NCI-H2196 treated with DMSO at 0.1 percent for 48 hours (cell line): ENCODE data around the gene TRIO.

ENCODE experiments used
- DNase-seq: peaks from one replicate; lab custom pipeline; 2025; ENCODE audit not compliant: unreplicated experiment; lab: John Stamatoyannopoulos, UW

TRIO gene

DNA sequence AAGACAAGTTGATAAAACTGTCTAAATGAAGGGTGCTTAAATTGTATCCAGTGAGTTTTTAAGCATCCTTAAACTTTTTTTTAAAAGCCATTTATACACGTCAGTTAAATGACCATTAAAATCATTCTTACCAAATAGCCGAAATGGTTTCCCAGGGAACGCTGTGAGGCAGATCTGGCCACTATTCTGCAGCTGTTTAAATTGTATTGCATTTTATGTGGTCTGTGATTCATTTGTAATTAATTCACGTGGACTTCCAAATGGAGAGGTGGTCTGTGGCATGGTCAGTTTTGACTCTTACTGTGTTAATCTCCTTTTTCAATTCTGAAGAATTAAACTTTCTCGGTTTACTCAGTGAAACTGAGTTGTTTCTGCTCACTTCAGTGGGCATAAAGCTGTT, 324.7 kb downstream of the TRIO start:
- no peak for DNase-seq

DNA sequence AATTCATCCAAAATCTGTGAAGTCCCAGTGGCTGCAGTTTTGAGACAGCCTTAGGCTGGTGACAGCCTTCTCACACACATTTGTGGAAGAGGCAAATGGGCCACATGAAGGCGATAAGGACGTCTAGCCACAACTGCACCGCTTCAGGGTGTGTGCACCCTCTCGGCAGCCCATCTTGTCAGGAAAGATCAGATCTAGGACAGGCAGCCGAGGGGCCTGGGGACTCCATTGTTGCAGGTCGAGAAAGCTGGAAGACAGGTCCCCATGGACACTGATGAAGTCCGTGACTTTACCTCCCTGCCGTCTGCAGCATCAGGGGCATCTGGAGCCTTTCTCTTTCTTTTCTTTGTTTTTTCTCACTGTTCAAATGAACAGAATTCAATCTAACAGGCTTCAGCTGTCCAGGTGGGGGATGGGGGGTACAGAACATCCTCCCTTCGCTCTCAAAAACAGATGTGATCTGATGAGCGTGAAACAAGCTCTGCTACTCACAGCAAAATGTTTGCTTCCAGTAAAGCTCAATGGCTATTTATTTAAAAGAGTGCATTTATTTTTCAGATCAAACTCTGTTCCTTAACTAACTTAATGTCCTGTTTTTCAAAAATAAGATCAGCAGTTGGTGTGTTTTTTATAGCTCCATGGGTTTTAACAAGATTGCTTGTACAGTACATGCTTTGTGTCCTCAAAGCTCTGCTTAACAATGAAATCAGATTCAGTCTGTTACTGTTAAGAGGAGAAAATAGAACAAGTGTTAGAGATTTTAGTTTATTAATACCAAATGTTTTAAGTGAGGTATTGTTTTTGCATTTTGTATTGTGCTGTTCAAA, 326.6 kb downstream of the TRIO start:
- no peak for DNase-seq

DNA sequence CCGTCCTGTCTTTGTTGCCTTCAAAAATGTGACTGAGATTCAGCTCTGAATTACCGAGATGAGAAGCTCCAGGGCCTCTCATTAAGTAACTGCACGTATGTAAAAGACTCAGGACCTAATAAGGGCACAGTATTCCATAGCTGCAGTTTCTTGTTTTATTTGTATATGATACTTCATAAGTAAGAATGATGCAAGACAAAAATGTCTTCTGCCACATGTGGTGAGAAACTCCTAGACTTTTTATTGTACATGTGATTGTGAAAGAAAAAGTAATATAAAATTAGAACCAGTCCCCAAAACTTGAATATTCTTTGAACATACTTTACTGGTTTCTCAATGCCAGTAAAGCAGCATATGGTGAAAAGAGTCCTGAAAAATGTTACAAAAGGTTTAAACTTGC, 328.4 kb downstream of the TRIO start:
- DNase-seq = no peak

DNA sequence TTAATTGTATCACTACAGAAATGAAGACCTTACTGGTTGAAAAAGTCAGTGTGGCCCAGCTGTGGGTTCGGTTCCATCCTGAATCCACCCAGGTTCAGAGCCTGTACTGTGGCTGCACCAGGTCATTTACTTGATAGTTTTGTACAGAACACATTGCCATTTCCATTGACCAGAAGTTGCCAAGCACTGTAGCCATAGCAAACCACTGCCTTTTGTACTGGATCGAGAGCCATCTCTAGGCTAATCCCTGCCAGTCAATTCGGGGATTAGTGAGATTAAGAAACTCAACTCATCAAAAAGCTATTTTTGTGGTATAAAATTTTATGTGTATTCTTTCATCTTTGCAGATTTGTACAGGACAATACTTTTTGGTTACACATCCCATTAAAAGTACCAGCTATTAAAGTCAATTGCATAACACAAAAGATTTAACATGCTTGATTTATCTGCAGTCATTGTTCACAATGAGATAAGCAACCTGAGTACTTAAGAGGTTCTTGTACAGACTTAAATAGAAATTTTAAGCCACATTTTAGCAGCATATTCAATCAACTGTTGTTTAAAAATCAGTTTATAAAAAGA, 329.9 kb downstream of the TRIO start:
- DNase-seq = no peak

DNA sequence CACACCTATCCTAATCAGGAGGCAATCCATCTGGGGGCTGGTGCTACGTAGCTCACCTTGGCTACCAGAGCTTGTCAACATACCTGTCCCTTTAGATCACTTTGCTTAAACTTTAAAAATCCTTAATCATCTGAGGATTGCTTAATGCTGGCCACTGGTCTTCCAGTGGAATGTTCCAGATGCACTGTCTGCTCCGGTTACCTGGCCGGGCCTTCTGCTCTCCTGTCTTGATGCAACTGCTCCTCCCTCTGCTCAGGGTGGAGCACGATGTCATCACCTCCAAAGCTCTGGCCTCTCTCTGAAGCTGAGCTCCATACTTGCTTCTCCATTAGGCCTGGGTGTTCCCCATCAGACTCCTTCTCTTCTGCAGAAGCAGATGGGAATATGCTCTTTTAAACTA, 331.9 kb downstream of the TRIO start:
- no peak for DNase-seq

DNA sequence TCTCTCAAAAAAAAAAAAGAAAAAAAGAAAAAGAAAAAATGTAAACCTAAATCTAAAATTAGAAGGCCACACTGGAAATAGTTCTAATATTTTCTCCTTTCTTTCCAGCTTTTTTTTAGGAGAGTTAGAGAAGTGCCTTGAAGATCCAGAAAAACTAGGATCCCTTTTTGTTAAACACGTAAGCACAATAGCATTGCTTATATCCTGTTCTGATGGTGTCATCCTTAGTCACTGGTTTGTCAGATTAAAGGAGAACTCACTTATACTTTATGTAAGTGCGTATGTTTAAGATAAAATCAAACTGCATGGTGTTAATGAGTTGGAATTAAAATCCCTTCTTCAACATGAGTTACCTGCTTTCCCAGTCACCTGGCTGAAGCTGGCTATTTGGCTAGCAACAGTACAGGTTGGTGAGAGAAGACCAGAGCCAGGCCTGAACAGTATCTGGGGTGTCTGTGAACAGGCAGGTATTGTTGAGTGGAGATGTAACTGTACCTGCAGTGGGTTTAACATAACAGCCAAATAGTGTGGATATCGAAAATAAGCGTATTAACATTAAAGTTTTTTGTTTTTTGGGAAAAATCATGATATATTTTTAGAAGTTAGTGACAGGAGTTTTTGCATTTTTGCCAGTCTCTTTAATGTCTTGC, 333.8 kb downstream of the TRIO start:
- no peak for DNase-seq

DNA sequence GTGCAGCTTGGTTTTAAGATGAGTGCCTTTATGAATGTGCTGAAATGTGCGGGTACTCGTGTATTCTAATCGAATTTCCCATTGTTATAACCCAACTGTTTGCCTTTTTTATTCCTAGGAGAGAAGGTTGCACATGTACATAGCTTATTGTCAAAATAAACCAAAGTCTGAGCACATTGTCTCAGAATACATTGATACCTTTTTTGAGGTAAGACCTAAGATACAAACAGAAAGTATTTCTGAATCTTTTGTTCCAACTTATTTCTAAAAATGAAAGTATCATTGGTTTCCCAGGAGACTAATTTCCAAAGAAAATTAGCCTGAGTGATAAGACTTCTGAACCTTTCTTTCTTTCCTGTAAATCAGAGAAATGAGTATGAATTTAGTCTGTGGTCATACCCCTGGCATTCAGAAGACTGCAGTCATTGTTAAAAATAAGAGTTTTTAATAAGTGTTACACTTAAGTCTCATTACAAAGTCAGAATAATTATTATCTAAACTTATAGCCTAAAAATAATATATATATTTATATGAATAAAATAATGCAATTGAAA, 336.1 kb downstream of the TRIO start:
- no peak for DNase-seq

DNA sequence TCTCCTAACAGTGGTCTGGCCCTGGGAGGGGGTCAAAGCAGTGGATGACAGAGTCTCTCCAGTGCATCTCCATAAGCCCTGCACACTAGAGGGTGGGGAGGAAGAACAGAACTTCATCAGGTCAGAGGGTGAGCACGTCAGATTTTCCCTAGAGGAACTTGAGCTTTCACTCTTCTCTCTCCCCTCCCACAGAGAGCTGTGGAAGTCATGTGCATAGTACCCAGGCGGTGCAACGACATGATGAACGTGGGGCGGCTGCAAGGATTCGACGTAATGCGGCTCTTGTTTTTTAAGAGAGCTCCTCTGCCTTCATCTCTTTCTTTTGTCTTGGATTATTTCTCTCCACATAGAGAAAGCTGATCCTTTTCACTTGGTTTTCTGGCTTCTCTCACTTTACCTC, 338.2 kb downstream of the TRIO start:
- no peak for DNase-seq

DNA sequence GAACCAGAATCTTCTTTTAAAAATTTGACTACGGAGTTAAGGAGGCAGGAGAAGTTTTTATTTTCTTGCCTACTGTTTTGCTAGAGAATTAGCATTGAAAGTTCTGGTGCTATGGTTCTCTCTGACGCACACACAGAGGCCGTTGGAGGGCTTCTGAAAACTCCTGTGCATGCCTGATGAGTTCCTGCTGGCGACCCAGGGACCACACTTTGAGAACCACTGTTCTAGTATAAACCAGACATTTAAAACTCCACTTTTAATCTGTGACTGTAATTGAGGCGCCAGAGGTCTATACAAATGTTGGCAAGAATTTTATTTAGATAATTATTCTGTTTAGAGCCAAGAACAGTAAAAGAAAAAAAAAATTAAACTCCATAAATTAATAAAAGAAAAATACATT, 338.9 kb downstream of the TRIO start:
- DNase-seq = no peak

DNA sequence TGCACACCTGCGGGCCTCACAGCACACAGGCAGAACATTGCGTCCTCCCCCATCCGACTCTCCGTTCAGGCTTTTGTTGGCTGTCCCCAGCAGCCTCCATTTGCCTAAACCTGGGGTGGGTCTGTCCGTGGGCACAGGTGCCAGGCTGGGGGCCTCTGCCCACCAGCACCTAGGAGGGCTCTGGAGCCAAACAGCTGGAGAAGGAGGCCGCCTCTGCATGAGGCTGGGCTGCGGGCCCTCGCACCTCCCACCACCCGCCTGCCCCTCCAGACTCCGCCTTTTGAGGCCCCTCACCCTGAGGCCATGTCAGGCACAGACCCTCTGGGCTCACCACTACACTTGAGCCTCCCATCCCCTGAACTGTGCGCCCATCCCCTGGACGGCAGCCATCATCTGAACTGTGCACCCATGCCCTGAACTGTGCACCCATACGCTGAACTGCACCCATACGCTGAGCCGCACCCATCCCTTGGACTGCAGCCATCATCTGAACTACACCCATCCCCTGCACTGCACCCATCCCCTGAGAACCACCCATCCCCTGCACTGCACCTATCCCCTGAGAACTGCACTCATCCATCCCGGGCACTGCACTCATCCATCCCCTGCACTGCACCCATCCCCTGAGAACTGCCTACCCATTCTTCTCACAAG, 340.5 kb downstream of the TRIO start:
- no peak for DNase-seq

DNA sequence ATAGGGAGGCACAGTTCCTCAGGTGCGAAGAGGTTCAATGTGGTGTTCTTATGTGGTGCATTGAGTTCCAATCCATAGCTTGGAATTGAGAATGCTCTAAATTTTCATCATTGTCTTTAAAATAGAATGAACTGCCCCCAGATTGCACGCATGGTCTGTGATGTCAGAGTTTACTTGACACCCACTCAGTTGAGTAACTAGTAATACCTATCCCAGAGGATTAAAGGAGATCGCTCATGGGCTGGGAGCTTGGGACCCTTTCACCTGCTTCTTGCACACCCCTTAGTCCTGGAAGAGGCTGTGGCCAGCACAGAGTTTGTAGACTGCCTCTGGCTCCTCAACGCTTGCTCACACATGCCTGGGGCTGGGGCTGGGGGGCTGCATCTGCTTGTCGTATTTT, 343.3 kb downstream of the TRIO start:
- DNase-seq = no peak

DNA sequence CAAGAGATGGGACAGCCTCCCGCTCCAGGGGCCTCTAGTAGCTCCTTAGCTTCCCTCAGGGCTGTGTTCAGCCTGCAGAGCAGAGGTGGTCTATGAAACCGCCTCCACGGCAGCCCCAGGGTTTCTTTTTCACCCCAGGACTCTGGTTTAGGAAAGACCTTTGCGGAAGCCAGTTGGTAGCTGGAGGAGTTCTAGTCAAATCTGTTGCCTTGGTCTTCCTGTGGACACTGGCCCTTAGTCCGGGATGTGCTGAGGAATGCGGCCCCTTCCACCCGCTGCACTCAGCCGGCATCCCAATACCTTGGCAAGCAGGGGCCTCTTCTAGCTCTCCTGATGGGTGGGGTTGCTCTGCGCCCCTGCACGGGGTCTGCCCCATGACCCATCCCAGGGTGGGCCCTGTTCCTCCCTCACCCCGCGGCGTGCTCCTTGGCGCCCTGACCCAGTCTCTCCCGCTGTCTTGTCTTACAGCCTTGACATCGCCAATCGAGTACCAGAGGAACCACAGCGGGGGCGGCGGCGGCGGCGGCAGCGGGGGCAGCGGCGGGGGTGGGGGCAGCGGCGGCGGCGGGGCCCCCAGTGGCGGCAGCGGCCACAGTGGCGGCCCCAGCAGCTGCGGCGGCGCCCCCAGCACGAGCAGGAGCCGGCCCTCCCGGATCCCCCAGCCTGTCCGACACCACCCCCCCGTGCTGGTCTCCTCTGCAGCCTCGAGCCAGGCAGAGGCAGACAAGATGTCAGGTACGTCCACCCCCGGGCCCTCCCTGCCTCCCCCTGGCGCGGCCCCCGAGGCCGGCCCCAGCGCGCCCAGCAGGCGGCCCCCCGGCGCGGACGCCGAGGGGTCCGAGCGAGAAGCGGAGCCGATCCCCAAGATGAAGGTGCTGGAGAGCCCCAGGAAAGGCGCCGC, 344.1 kb downstream of the TRIO start:
- DNase-seq = no peak

DNA sequence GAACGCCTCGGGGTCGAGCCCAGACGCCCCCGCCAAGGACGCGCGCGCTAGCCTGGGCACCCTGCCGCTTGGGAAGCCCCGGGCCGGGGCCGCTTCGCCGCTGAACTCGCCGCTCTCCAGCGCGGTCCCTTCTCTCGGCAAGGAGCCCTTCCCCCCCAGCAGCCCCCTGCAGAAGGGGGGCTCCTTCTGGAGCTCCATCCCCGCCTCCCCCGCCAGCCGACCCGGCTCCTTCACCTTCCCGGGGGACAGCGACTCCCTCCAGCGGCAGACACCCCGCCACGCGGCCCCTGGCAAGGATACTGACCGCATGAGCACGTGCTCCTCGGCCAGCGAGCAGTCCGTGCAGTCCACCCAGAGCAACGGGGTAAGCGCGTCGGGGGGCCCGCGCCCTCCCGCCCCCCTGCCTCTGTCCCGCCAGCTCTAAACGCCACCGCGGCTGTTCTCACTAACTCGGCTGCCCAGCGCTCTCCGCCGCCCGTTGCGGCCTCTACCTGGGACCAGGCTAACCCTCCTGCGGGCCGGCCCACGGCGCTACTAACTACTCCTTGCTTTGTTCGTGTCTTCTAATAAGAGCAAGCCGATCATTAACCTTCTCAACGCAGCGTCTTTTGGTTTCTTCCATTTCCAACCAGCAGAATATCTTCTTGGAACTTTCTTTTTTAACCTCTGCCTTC, 344.9 kb downstream of the TRIO start:
- no peak for DNase-seq

DNA sequence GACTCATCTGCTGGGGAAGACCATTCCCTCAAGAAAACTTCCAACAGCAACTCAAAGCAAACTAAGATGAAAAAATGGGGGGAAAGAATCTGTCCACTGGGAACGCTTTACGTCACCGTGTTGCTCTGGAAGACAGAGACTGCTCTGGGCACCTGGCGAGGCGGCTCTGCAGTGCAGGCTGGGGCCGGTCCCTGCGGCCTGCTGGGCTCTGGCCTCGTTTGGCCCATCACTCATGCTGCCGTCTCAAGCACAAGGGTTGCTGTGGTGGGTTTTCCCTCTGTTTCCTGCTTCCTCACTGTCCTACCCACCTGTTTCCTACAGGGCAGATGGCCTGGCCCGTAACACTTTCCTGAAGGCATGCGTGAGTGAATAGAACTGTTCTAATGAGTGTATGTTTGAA, 345.6 kb downstream of the TRIO start:
- no peak for DNase-seq

DNA sequence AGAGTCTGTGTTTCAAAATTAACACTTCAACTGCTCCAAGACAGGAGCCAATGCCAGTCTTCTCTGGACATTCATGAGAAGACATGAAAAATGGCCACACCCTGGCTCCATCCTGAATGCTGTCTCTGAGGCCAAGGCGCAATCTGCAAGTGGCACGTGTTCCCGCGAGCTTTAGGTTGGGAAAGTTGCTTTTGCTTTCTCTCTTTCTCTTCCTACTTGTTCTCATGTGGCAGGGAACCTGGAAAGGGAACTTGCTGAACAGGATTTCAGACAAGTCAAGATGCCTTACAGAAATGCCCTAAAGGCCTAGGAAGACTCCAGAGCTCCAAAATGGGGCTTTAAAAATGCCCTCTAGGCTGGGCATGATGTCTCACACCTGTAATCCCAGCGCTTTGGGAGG, 346.5 kb downstream of the TRIO start:
- no peak for DNase-seq

DNA sequence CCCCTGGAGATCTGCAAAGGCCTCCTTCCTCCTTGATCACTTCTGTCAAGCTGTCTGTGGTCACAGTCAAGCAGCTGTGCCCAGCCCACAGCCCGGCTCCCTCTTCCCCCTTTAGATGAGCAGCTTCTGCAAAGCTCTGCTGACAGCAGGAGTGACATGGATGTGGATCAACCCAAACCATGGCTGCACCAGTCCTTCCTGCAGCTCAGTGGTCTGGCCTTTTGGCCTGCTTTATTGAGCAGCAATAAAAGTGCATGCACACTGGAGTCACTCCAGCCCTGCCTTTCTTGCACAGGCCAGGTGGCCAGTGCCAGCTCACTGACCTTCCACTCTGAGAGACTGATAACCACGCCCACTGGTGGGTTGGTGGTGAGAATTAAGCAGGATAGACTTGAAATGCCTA, 347.2 kb downstream of the TRIO start:
- DNase-seq = no peak

DNA sequence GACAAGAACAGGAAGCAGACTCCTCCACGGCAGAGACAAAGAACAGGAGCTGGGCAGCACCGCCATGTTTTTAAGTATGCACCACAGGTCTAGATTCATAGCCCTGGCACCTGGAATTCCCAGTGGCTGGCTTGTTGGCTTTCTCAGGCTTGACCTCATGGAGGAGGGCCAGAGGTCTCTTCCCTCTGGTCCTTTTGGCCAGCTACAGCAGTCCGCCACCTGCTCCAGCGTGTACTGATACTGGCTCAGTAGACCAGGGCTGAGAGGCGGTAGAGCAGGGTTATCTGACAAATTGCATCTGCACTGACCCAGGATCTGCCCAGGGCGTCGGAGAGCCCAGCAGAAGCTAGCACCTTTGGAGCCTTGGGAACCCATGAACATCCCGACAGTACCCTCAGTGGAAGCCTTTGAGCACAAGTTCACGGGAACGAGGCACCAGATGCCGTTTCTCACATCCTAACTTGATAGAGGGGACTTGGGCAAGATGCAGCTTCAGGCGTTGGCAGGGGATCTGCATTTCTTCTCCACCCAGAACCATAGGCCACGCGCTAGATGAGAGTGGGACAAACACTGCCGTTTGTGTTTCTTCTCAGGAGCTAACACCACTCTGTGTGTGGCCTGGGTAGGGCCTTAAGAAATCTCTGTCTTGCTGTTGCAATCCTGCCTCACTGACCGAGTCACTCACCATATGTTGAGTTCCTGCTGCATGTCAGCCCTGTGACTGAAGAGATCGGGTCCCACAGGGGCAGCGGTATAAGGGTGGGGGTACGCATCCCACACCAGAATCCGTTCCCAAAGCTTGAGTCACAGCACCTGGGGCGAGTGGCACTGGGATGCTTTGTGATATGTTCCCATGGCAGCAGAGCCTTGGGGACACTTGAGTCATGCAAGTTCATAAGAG, 348.1 kb downstream of the TRIO start:
- DNase-seq = no peak

DNA sequence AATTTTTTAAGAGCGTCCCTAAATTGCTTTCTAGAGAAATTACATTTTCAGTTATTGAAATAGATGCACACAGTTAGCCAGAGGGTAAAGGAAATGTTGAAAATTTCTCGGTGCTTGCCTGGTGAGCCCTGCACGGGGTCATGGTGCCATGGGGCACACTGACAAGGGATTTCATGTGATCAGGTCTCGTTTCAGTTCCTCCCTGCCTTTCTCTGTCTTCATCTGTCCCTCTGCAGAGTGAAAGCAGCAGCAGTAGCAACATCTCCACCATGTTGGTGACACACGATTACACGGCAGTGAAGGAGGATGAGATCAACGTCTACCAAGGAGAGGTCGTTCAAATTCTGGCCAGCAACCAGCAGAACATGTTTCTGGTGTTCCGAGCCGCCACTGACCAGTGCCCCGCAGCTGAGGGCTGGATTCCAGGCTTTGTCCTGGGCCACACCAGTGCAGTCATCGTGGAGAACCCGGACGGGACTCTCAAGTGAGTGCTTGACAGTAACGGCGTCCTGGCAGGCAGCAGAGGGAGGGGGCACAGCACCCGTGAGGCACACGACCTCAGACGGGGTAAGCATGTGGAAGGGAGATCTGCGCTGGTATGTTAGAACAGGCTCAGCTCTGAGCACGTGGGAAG, 349.3 kb downstream of the TRIO start:
- DNase-seq = no peak

DNA sequence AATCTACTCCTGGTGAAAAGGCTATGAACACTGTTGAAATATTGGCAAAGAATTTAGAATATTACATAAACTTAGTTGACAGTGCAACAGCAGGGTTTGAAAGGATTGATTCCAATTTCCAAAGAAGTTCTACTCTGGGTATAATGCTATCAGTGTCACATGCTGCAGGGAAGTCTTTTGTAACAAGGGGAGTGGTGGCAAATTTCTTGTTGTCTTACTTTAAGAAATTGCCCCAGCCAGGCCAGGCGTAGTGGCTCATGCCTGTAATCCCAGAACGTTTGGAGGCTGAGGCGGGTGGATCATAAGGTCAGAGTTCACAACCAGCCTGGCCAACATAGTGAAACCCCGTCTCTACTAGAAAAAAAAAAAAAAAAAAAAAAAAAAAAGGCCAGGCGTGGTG, 352.2 kb downstream of the TRIO start:
- DNase-seq = no peak
